ENCODE measurements around the gene EHBP1. TPM values are rescaled to one million over a fixed set of nuclear protein-coding genes. Genes with fewer than 3 reads are reported as not detected.

Gene EHBP1
- total and polyA plus RNA-seq, 8 donors, result 10.2 to 142 (median 37.9) TPM

DNA sequence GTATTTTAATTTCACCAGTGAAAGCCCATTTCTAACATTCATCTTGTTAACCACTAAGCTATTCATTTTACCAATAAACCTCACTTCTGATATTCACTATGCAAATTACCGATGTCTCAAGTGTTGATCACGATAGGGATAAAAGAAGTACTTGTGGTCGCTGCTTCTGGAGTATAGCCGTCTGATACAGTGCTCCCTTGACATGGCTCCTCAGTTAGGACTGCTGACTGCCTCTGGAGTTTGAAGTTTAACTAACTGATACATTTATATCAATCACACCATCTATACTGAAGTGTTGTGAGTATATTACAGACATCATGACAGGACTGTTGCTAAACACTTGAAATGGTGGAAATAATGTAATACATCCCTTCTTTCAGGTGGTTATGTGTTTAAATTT is 95.6 kb downstream of the EHBP1 start:
- 89 to 94% (median 92%) methylated on average over 4 of the region's 4 CpGs for WGBS, 5 donors
- no peak for DNase-seq
- no peak for TF ChIP-seq POLR2A (IDR thresholded peaks at IDR 0.05)
- TF ChIP-seq, protein P1, sequence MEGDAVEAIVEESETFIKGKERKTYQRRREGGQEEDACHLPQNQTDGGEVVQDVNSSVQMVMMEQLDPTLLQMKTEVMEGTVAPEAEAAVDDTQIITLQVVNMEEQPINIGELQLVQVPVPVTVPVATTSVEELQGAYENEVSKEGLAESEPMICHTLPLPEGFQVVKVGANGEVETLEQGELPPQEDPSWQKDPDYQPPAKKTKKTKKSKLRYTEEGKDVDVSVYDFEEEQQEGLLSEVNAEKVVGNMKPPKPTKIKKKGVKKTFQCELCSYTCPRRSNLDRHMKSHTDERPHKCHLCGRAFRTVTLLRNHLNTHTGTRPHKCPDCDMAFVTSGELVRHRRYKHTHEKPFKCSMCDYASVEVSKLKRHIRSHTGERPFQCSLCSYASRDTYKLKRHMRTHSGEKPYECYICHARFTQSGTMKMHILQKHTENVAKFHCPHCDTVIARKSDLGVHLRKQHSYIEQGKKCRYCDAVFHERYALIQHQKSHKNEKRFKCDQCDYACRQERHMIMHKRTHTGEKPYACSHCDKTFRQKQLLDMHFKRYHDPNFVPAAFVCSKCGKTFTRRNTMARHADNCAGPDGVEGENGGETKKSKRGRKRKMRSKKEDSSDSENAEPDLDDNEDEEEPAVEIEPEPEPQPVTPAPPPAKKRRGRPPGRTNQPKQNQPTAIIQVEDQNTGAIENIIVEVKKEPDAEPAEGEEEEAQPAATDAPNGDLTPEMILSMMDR (IDR thresholded peaks at IDR 0.05), result no peak
- no peak for TF ChIP-seq EP300 (IDR thresholded peaks at IDR 0.05)
- TF ChIP-seq POLR2AphosphoS5 (IDR thresholded peaks at IDR 0.05), result no peak
- no peak overlapping the region for H3K27ac ChIP-seq
- intact Hi-C loops (cut with DNase I; ENCODE audit: low total_unique reads), result no loop called here
- no peaks in the 10 kb centered on the region for H3K9me3 ChIP-seq
- no peaks in the 10 kb centered on the region for H3K27me3 ChIP-seq
- H3K36me3 ChIP-seq, result peaks cover 0 to 7% (median 2%) of the 10 kb centered on the region in 4 donors
- H3K4me1 ChIP-seq, result peaks cover 0 to 15% (median 9%) of the 10 kb centered on the region in 4 donors
- no peak overlapping the region for H3K4me3 ChIP-seq

GRCh38 chr2:62801814-62802523 is 96.5 kb downstream of the EHBP1 start:
- no peak for DNase-seq
- intact Hi-C loops (cut with DNase I; ENCODE audit: low total_unique reads), result no loop called here
- Histone ChIP-seq H3K36me3 (peaks cover 0 to 16% (median 11%) of the 10 kb centered on the region in 4 donors), H3K27ac (no peak overlapping the region), H3K27me3 (no peaks in the 10 kb centered on the region), H3K4me1 (peaks cover 0 to 13% (median 7%) of the 10 kb centered on the region in 4 donors), H3K4me3 (no peak overlapping the region), H3K9me3 (no peaks in the 10 kb centered on the region)
- 48 to 62% (median 51%) methylated on average over 4 of the region's 4 CpGs for WGBS, 5 donors
- TF ChIP-seq POLR2AphosphoS5 (IDR thresholded peaks at IDR 0.05) (no peak), POLR2A (IDR thresholded peaks at IDR 0.05) (no peak), EP300 (IDR thresholded peaks at IDR 0.05) (no peak)
- TF ChIP-seq, protein P1 (IDR thresholded peaks at IDR 0.05), result no peak

DNA sequence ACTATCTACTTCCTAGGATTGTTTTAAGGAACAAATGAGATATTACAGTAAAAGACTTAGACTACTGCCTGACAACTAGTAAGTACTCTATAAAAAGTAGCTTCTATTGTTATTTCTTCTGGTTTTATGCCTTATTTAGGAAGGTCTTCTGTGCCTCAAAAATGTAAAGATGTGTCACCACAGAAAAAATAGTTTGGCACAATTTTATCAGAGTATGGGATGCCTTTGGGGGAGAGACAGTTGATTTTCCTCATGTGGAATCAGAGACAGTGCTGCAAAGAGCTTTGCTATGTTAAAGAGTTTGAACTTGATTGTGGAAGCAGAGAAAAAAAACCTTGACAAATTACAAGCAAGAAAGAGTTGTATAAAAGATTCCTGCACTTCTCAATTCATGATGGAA is 98.4 kb downstream of the EHBP1 start:
- Histone ChIP-seq H3K9me3 (peaks cover 0 to 7% (median 3%) of the 10 kb centered on the region in 4 donors), H3K36me3 (peaks cover 0 to 22% (median 16%) of the 10 kb centered on the region in 4 donors), H3K27ac (no peak overlapping the region), H3K27me3 (no peaks in the 10 kb centered on the region), H3K4me3 (no peak overlapping the region), H3K4me1 (peaks cover 0 to 7% (median 5%) of the 10 kb centered on the region in 4 donors)
- intact Hi-C loops (cut with DNase I; ENCODE audit: low total_unique reads), result no loop called here
- no peak for DNase-seq
- TF ChIP-seq EP300 (IDR thresholded peaks at IDR 0.05) (no peak), POLR2A (IDR thresholded peaks at IDR 0.05) (no peak), POLR2AphosphoS5 (IDR thresholded peaks at IDR 0.05) (no peak)
- TF ChIP-seq, protein P1 (IDR thresholded peaks at IDR 0.05), result no peak

DNA sequence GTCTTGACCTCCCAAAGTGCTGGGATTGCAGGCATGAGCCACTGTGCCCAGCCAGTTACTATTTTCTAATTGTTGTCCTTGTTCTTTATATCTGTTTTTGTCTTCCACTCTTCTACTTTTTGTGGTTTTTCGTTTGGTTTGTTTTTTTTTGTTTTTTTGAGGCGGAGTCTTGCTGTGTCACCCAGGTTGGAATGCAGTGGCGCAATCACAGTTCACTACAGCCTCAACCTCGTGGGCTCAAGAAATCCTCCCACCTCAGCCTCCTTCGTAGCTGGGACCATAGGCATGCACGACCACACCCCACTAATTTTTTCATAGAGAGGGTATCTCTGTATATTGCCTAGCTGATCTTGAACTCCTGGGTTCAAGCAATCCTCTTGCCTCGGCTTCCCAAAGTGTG is 100.7 kb downstream of the EHBP1 start:
- TF ChIP-seq POLR2AphosphoS5 (IDR thresholded peaks at IDR 0.05), result no peak
- TF ChIP-seq POLR2A (IDR thresholded peaks at IDR 0.05), result no peak
- TF ChIP-seq, protein P1 (IDR thresholded peaks at IDR 0.05), result no peak
- no peak for DNase-seq
- H3K4me1 ChIP-seq, result peaks cover 0 to 7% (median 5%) of the 10 kb centered on the region in 4 donors
- peaks cover 0 to 22% (median 16%) of the 10 kb centered on the region in 4 donors for H3K36me3 ChIP-seq
- peaks cover 0 to 7% (median 3%) of the 10 kb centered on the region in 4 donors for H3K9me3 ChIP-seq
- WGBS, 5 donors, result 93 to 99% (median 96%) methylated on average over 7 of the region's 7 CpGs
- no peak overlapping the region for H3K27ac ChIP-seq
- intact Hi-C loops (cut with DNase I; ENCODE audit: low total_unique reads), result no loop called here
- no peaks in the 10 kb centered on the region for H3K27me3 ChIP-seq
- no peak overlapping the region for H3K4me3 ChIP-seq

All from stomach (tissue), 9 donors.